HG03103 (cell line): ENCODE results near the gene MLX.
"Not testable (repeated sequence)": the region's sequence is repeated elsewhere in the genome, so short reads cannot be mapped to it uniquely, and the experiment has no call there.

ENCODE experiments used
- ATAC-seq: cut with Tn5 transposase; IDR thresholded peaks from one replicate; pipeline ENCODE4 v1.9.1; 2021; ENCODE audit warnings: low read depth; ENCODE audit not compliant: unreplicated experiment

The MLX gene

GRCh38 chr17:42577532-42578281 lies 10.8 kb downstream of the MLX start, which contains the start of gene PSMC3IP:
Gene PSMC3IP (minus strand): TSS chr17:42577729. CDS start chr17:42577686, 43 bp downstream.
- ATAC-seq = peak; percentile 75

- no peak for ATAC-seq
Observed at GRCh38 chr17:42578282-42578869, 11.5 kb downstream of the MLX start.

- ATAC-seq = no peak
Observed at GRCh38 chr17:42579794-42580551, 13.1 kb downstream of the MLX start.

- ATAC-seq = no peak
Observed at GRCh38 chr17:42581744-42582270, 14.9 kb downstream of the MLX start.

- no peak for ATAC-seq
Observed at GRCh38 chr17:42584880-42585279, 18.0 kb downstream of the MLX start.

- no peak for ATAC-seq
Observed at GRCh38 chr17:42585353-42585752, 18.5 kb downstream of the MLX start.

- no peak for ATAC-seq
Observed at GRCh38 chr17:42586514-42587230, 19.8 kb downstream of the MLX start.

- no peak for ATAC-seq
Observed at GRCh38 chr17:42590886-42591285, 24.0 kb downstream of the MLX start.

- ATAC-seq = no peak
Observed at GRCh38 chr17:42591411-42591810, 24.5 kb downstream of the MLX start.

- ATAC-seq = no peak
Observed at GRCh38 chr17:42596386-42596785, 29.5 kb downstream of the MLX start.

GRCh38 chr17:42598905-42599304 lies 32.0 kb downstream of the MLX start:
- no peak for ATAC-seq

GRCh38 chr17:42603318-42603717 lies 36.4 kb downstream of the MLX start:
- no peak for ATAC-seq

GRCh38 chr17:42607769-42608168 lies 40.9 kb downstream of the MLX start:
- no peak for ATAC-seq

- ATAC-seq = peak; percentile 14
Observed at GRCh38 chr17:42608305-42609181, 41.6 kb downstream of the MLX start.

- peak; percentile 80 for ATAC-seq
Observed at GRCh38 chr17:42609182-42609813, 42.4 kb downstream of the MLX start, which contains the start of the genes RETREG3 and TUBG1. Gene RETREG3 (minus strand): TSS chr17:42609374. CDS start chr17:42609324, 50 bp downstream. Gene TUBG1 (plus strand): TSS chr17:42609683. CDS start chr17:42609738, 55 bp downstream.

GRCh38 chr17:42609814-42610801 lies 43.2 kb downstream of the MLX start:
- ATAC-seq = not testable (repeated sequence)

GRCh38 chr17:42612013-42612412 lies 45.1 kb downstream of the MLX start:
- no peak for ATAC-seq
